Spleen (tissue), 11 donors: ENCODE results near the gene TAF3. TPM values are rescaled to one million over a fixed set of nuclear protein-coding genes. Genes with fewer than 3 reads are reported as not detected.

Source experiments
- DNase-seq: peaks from one replicate; pipeline ENCODE4 v3.0.0-alpha.2; 2020
- H3K27ac ChIP-seq, 8 donors: fragments of 200-600 bp; sonication (generic) in 7 of 8; 1 replicate in 4 of 8; 2 replicates in 4 of 8; pipeline versions ENCODE4 v1.5.0 to v1.8.0; 2016 to 2021; ENCODE audit warnings: inconsistent platforms in 4 of 8, mild to moderate bottlenecking in 4 of 8, moderate library complexity in 1 of 8
- H3K27me3 ChIP-seq, 7 donors: fragments of 200-600 bp; sonication (generic) in 6 of 7; replicated peaks in 1 of 7; 1 replicate in 4 of 7; 2 replicates in 3 of 7; pipeline versions ENCODE4 v1.5.0 to v1.8.0; 2016 to 2021; ENCODE audit warnings: inconsistent platforms in 3 of 7, mild to moderate bottlenecking in 1 of 7
- H3K36me3 ChIP-seq, 6 donors: fragments of 200-600 bp; sonication (generic) in 5 of 6; 1 replicate in 4 of 6; 2 replicates in 2 of 6; pipeline versions ENCODE4 v1.5.0 to v1.8.0; 2016 to 2021; ENCODE audit warnings: inconsistent platforms in 2 of 6
- H3K4me1 ChIP-seq, 6 donors: fragments of 200-600 bp; sonication (generic) in 5 of 6; 1 replicate in 3 of 6; 2 replicates in 3 of 6; pipeline versions ENCODE4 v1.5.0 to v1.8.0; 2016 to 2021; ENCODE audit warnings: inconsistent platforms in 3 of 6
- H3K4me3 ChIP-seq, 8 donors: fragments of 200-600 bp; sonication (generic) in 7 of 8; 1 replicate in 4 of 8; 2 replicates in 4 of 8; pipeline versions ENCODE4 v1.5.0 to v1.8.0; 2016 to 2021; ENCODE audit warnings: inconsistent platforms in 4 of 8, mild to moderate bottlenecking in 4 of 8, moderate library complexity in 2 of 8
- H3K9me3 ChIP-seq, 8 donors: fragments of 200-600 bp; sonication (generic) in 7 of 8; 1 replicate in 4 of 8; 2 replicates in 4 of 8; pipeline versions ENCODE4 v1.5.0 to v1.8.0; 2016 to 2021; ENCODE audit warnings: inconsistent platforms in 4 of 8
- CTCF ChIP-seq, 11 experiments: fragments of 200-600 bp in 7 of 11; fragments of 450-650 bp in 4 of 11; sonication (generic) in 4 of 11; IDR thresholded peaks in 8 of 11; conservative IDR thresholded peaks in 3 of 11; 1 replicate in 7 of 11; 2 replicates in 4 of 11; pipeline versions ENCODE4 v1.4.0 to v1.8.0; 2016 to 2021; ENCODE audit warnings: antibody characterized with exemption in 11 of 11, inconsistent platforms in 4 of 11, mild to moderate bottlenecking in 1 of 11
- POLR2A ChIP-seq, 3 donors: fragments of 450-650 bp; IDR thresholded peaks; one replicate each; pipeline ENCODE4 v1.5.1; 2017; ENCODE audit warnings: antibody characterized with exemption in 3 of 3, mild to moderate bottlenecking in 1 of 3
- POLR2AphosphoS5 ChIP-seq, 3 donors: sonication (generic); formaldehyde crosslinking; IDR thresholded peaks; one replicate each; pipeline ENCODE4 v1.5.1; 2017; ENCODE audit warnings: antibody characterized with exemption in 3 of 3
- WGBS, 5 donors: extraction: QIAGEN DNeasy Blood & Tissue Kit in 3 of 5; methylation state at CpG; one replicate each; pipeline versions ENCODE4 v1.1.5 to v1.1.7; 2013 to 2018; 5-methylcytosine and 5-hydroxymethylcytosine counted together
- intact Hi-C: fragments of 100-400 bp; cut with DNase I; formaldehyde crosslinking; loops from one replicate; pipeline ENCODE4 v1.15.0; 2023; ENCODE audit warnings: low total_unique reads
- polyA plus RNA-seq, 3 donors: library from polyadenylated mRNA; stranded (reverse); fragments of 200-250 nt; gene quantifications; one replicate each; pipeline ENCODE4 v1.2.1, GENCODE V29; 2013
- total RNA-seq, 7 donors: library from RNA; depleted of rRNA in 3 of 7; stranded (reverse); fragments of >200 nt in 3 of 7; fragmentation: NEBNext Ultra II Directional in 4 of 7; extraction: Animal tissue kit (Norgen Biotek cat#: 25700) in 4 of 7; gene quantifications; one replicate each; pipeline versions ENCODE4 v1.1.0 to v1.2.1, GENCODE V29; 2016 to 2021
- donor health status: healthy with polysubstance abuse.
- donor health status: DM: no; HTN: no; CAD: no; lungs with moderate emphysema.
- donor health status: DM: no; HTN: no; CAD: no.
- donor health status: Bipolar disorder and iron deficiency.
- donor health status: healthy.
- donor health status: DM: no; HTN: no; CAD: no.
- donor health status: DM: yes; HTN: yes; CAD: no.

The TAF3 gene
- total and polyA plus RNA-seq, 10 donors, result 2.7 to 13.0 (median 9.8) TPM

- TF ChIP-seq CTCF (IDR thresholded peaks at IDR 0.05 in 8 of 11, conservative IDR thresholded peaks at IDR 0.05 in 3 of 11) (no peak), POLR2AphosphoS5 (IDR thresholded peaks at IDR 0.05) (no peak), POLR2A (IDR thresholded peaks at IDR 0.05) (no peak)
- peaks cover 18 to 100% (median 95%) of the 10 kb centered on the region in 7 donors for H3K27me3 ChIP-seq
- no peaks in the 10 kb centered on the region for H3K36me3 ChIP-seq
- H3K4me3 ChIP-seq, result no peak overlapping the region
- no peak for DNase-seq
- intact Hi-C loops, result no loop called here
- H3K9me3 ChIP-seq, result no peaks in the 10 kb centered on the region
- H3K27ac ChIP-seq, result no peak overlapping the region
- 7 to 15% (median 9%) methylated on average over 42 to 47 of the region's 47 CpGs for WGBS, 5 donors
- peaks cover 4 to 44% (median 27%) of the 10 kb centered on the region in 6 donors for H3K4me1 ChIP-seq
These were observed 217.6 kb downstream of the TAF3 start for GRCh38 chr10:8035641-8036470.

GRCh38 chr10:8036506-8037198 is 218.3 kb downstream of the TAF3 start:
- no peak overlapping the region for H3K4me3 ChIP-seq
- WGBS, 5 donors, result 9 to 12% (median 11%) methylated on average over 16 to 18 of the region's 18 CpGs
- no peak for DNase-seq

GRCh38 chr10:8037199-8037801 is 219.0 kb downstream of the TAF3 start:
- H3K36me3 ChIP-seq, result no peaks in the 10 kb centered on the region
- H3K27ac ChIP-seq, result no peak overlapping the region
- peaks cover 22 to 100% (median 100%) of the 10 kb centered on the region in 7 donors for H3K27me3 ChIP-seq
- peaks cover 4 to 49% (median 28%) of the 10 kb centered on the region in 6 donors for H3K4me1 ChIP-seq
- intact Hi-C loops, result no loop called here
- TF ChIP-seq POLR2A (IDR thresholded peaks at IDR 0.05), result no peak
- no peak for TF ChIP-seq POLR2AphosphoS5 (IDR thresholded peaks at IDR 0.05)
- no peak for TF ChIP-seq CTCF (IDR thresholded peaks at IDR 0.05 in 8 of 11, conservative IDR thresholded peaks at IDR 0.05 in 3 of 11)
- WGBS, 5 donors, result 7 to 14% (median 8%) methylated on average over 32 of the region's 32 CpGs
- DNase-seq, result no peak
- H3K9me3 ChIP-seq, result no peaks in the 10 kb centered on the region
- no peak overlapping the region for H3K4me3 ChIP-seq

More at GRCh38 chr10:8036506-8037198, 218.3 kb downstream of the TAF3 start:
- intact Hi-C loops, result no loop called here
- TF ChIP-seq CTCF (IDR thresholded peaks at IDR 0.05 in 8 of 11, conservative IDR thresholded peaks at IDR 0.05 in 3 of 11), result no peak
- no peak for TF ChIP-seq POLR2AphosphoS5 (IDR thresholded peaks at IDR 0.05)
- TF ChIP-seq POLR2A (IDR thresholded peaks at IDR 0.05), result no peak
- Histone ChIP-seq H3K4me1 (peaks cover 4 to 44% (median 27%) of the 10 kb centered on the region in 6 donors), H3K36me3 (no peaks in the 10 kb centered on the region), H3K27me3 (peaks cover 22 to 100% (median 100%) of the 10 kb centered on the region in 7 donors), H3K9me3 (no peaks in the 10 kb centered on the region), H3K27ac (no peak overlapping the region)
